GM23248 (cell line): ENCODE data around the gene GAS7. TPM values are rescaled to one million over a fixed set of nuclear protein-coding genes. Genes with fewer than 3 reads are reported as not detected.

ENCODE experiments used
- DNase-seq: peaks from one replicate; pipeline ENCODE4 v3.0.0-alpha.2; 2015
- H2AFZ ChIP-seq: fragments of 200-600 bp; sonication (generic); 2 replicates; pipeline ENCODE4 v1.6.1; 2016; ENCODE audit warnings: antibody characterized with exemption
- H3F3A ChIP-seq: fragments of 200-600 bp; sonication (generic); 2 replicates; pipeline ENCODE4 v1.6.1; 2016; ENCODE audit warnings: mild to moderate bottlenecking, antibody characterized with exemption, mixed run types; ENCODE audit not compliant: insufficient read depth
- H3K27ac ChIP-seq: fragments of 200-600 bp; sonication (generic); 2 replicates; pipeline ENCODE4 v1.5.1; 2016; ENCODE audit warnings: mild to moderate bottlenecking
- H3K27me3 ChIP-seq: fragments of 200-600 bp; sonication (generic); replicated peaks from 2 replicates; pipeline ENCODE4 v1.6.1; 2016; ENCODE audit warnings: mild to moderate bottlenecking; ENCODE audit not compliant: insufficient read depth
- H3K36me3 ChIP-seq: fragments of 200-600 bp; sonication (generic); 2 replicates; pipeline ENCODE4 v1.6.1; 2016; ENCODE audit warnings: low read depth, mild to moderate bottlenecking
- H3K4me1 ChIP-seq: fragments of 200-600 bp; sonication (generic); 2 replicates; pipeline ENCODE4 v1.6.1; 2016; ENCODE audit warnings: mild to moderate bottlenecking; ENCODE audit not compliant: insufficient read depth
- H3K4me2 ChIP-seq: fragments of 200-600 bp; sonication (generic); one replicate; pipeline ENCODE4 v1.6.1; 2016; ENCODE audit warnings: mild to moderate bottlenecking; ENCODE audit not compliant: unreplicated experiment
- H3K4me3 ChIP-seq: fragments of 200-600 bp; sonication (generic); 2 replicates; pipeline ENCODE4 v1.5.1; 2016; ENCODE audit warnings: mild to moderate bottlenecking
- H3K79me2 ChIP-seq: fragments of 200-600 bp; sonication (generic); 2 replicates; pipeline ENCODE4 v1.6.1; 2016; ENCODE audit warnings: mild to moderate bottlenecking; ENCODE audit not compliant: insufficient read depth
- H3K9ac ChIP-seq: fragments of 200-600 bp; sonication (generic); 2 replicates; pipeline ENCODE4 v1.6.1; 2016; ENCODE audit warnings: mild to moderate bottlenecking
- H3K9me2 ChIP-seq: fragments of 200-600 bp; sonication (generic); 2 replicates; pipeline ENCODE4 v1.6.1; 2016; ENCODE audit warnings: mixed run types, mild to moderate bottlenecking, moderate library complexity; ENCODE audit not compliant: insufficient read depth
- H3K9me3 ChIP-seq: fragments of 200-600 bp; sonication (generic); one replicate; pipeline ENCODE4 v1.6.1; 2017; ENCODE audit warnings: low read depth
- H4K20me1 ChIP-seq: fragments of 200-600 bp; sonication (generic); 2 replicates; pipeline ENCODE4 v1.6.0; 2016; ENCODE audit not compliant: insufficient read depth
- EZH2 ChIP-seq: fragments of 200-600 bp; sonication (generic); IDR thresholded peaks from 2 replicates; pipeline ENCODE4 v1.6.1; 2018; ENCODE audit warnings: antibody characterized with exemption, mild to moderate bottlenecking; ENCODE audit not compliant: insufficient read depth, poor library complexity, severe bottlenecking
- EZH2phosphoT487 ChIP-seq: fragments of 200-600 bp; sonication (generic); IDR thresholded peaks from 2 replicates; pipeline ENCODE4 v1.6.1; 2018; ENCODE audit warnings: antibody characterized with exemption, moderate library complexity, mild to moderate bottlenecking, low read depth; ENCODE audit not compliant: insufficient read depth
- WGBS, 2 experiments: methylation state at CpG; one replicate each; pipeline ENCODE4 v1.1.6; 2015 to 2017; ENCODE audit warnings: low lambda C conversion rate in 2 of 2, low coverage in 1 of 2; ENCODE audit errors: missing lambda C conversion rate in 2 of 2; 5-methylcytosine and 5-hydroxymethylcytosine counted together
- in situ Hi-C: fragments of 300-500 bp; cut with MboI; formaldehyde crosslinking; loops from 2 replicates; pipeline ENCODE4 v1.15.0; 2020
- polyA plus RNA-seq: library from polyadenylated mRNA; unstranded; fragments of >200 nt; fragmentation: Nextera tagmentation; extraction: Ambion mirVana; gene quantifications from 2 replicates; pipeline ENCODE4 v1.2.1, GENCODE V29; 2016
- total RNA-seq: library from RNA; depleted of rRNA; stranded (reverse); fragments of >200 nt; shearing (Covaris generic); gene quantifications from 2 replicates; pipeline ENCODE4 v1.2.3, GENCODE V29; 2014

GAS7 gene
- total and polyA plus RNA-seq, 2 experiments from 2014 or later, result 6.7 to 13.4 TPM

DNA sequence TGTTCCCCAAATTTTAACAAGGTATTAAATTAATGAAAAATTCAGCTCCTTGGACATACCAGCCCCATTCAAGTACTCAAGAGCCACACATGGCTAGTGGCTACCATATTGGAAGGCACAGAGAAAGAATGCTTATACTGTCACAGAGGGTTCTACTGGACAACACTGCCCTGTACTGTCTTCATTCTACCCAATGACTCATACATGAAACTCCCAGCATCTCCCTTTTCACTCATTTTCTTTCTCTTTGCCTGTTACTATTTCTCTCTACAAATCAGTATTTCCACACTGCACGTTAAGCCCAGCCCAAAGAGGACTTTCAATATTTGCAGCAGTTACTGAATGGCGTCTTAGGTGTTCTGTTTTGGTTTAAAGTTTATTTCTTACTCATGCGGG, 221.2 kb downstream of the GAS7 start:
- no peak overlapping the region for H3K4me2 ChIP-seq
- H3K27ac ChIP-seq, result no peak overlapping the region
- 45 to 58% methylated on average over 3 of the region's 3 CpGs for WGBS, 2 experiments

DNA sequence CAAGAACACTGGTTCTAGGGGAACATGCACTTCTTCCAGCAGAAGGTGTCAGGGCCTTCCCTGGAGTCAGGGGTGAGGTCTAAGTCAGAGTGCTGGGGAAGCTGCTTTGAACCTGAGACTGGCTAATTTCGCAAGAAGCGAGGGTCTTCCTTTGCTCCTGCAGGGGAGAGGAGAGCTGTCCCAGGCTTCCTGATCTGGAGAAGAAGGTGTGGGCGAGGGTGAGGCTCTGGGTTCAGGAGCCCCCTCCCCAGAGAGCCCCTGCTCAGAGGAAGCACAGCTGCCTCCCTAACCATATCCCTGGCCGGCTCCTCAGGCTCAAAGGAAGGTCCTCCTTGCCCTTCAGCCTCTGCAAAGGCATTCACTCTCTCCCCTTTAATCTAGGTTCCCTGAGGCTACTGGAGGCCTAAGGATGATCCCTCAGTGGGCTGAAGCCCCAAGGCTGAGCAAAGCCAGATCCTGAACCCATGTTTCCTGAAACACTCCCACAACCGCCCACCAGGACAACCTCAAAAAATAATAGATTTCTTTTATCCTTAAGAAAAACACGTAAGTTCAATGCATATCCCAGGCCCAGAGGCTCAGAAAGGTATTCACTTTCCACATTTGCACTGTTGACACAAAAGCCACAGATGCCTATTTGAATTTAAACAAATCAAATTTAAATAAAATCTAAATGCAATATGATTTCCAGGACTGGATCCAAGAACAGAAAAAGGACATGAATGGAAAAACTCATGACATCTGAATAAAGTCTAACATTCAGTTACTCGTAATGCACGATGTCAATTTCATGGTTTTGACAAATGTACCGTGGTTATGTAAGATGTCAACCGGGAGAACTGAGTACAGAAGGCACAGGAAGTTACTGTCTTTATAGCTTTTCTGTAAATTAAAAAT, 221.9 kb downstream of the GAS7 start:
- peaks cover 23% of the 10 kb centered on the region for H3K4me1 ChIP-seq
- H3F3A ChIP-seq, result peaks cover 6% of the 10 kb centered on the region; the same call in 1 of the 2 replicates
- H3K36me3 ChIP-seq, result no peaks in the 10 kb centered on the region
- TF ChIP-seq EZH2, result no peak
- TF ChIP-seq EZH2phosphoT487, result no peak
- no peaks in the 10 kb centered on the region for H3K9me3 ChIP-seq
- H3K9me2 ChIP-seq, result no peaks in the 10 kb centered on the region
- no peak for DNase-seq
- WGBS, 2 experiments, result 88 to 92% methylated on average over 10 of the region's 10 CpGs
- no peak overlapping the region for H3K27ac ChIP-seq
- H3K9ac ChIP-seq, result no peak overlapping the region
- no peaks in the 10 kb centered on the region for H4K20me1 ChIP-seq
- in situ Hi-C loops, result no loop called here
- no peak overlapping the region for H3K4me2 ChIP-seq
- no peaks in the 10 kb centered on the region for H3K79me2 ChIP-seq
- H2AFZ ChIP-seq, result no peak overlapping the region
- H3K27me3 ChIP-seq, result no peaks in the 10 kb centered on the region
- H3K4me3 ChIP-seq, result no peak overlapping the region

More for the DNA sequence above, 221.2 kb downstream of the GAS7 start:
- Histone ChIP-seq H3K79me2 (no peaks in the 10 kb centered on the region), H3F3A (peaks cover 6% of the 10 kb centered on the region; the same call in 1 of the 2 replicates), H3K4me1 (peaks cover 19% of the 10 kb centered on the region), H3K9me3 (no peaks in the 10 kb centered on the region), H3K27me3 (no peaks in the 10 kb centered on the region), H3K4me3 (no peak overlapping the region), H4K20me1 (no peaks in the 10 kb centered on the region), H3K9me2 (no peaks in the 10 kb centered on the region), H3K9ac (no peak overlapping the region), H2AFZ (no peak overlapping the region), H3K36me3 (no peaks in the 10 kb centered on the region)
- in situ Hi-C loops, result no loop called here
- DNase-seq, result peak; percentile 43
- TF ChIP-seq EZH2 (no peak), EZH2phosphoT487 (no peak)

DNA sequence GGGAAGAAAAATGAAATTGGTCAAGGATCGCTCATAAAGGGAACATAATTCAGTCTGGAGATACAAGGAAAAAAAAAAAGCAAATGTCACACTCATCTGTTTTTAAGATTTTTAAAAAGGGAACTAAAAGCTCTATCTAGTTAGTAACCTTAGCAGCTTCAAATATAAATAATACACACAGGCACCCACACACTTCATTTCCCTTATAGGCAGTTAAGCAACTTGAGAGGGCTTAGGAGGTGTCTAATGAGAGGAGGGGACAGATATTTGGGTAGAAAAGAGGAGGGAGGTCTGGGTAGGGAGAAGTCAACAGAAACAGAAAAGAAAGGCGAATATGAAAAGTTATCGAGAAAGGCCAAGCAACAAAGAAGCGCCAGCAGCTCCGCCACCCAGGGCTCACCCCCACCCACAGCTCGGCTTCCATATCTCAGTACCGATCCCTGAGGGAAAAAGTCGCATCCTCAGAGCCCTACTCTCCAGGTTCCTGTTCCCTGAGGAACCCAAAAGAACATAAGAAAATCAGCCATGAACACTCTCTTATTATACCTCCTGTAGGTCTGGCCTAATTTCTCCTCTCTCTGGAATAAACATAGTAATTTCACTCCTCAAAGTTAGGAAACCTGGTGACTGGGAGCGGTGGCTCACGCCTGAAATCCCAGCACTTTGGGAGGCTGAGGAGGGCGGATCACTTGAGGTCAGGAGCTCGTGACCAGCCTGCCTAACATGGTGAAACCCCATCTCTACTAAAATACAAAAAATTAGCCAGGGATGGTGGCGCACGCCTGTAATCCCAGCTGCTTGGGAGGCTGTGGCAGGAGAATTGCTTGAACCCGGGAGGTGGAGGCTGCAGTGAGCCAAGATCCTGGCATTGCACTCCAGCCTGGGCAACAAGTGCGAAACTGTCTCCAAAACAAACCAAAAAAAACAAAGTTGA, 223.7 kb downstream of the GAS7 start:
- WGBS, 2 experiments, result 87 to 91% methylated on average over 15 to 16 of the region's 16 CpGs
- Histone ChIP-seq H3F3A (peaks cover 6% of the 10 kb centered on the region; the same call in 1 of the 2 replicates), H4K20me1 (no peaks in the 10 kb centered on the region), H3K9me2 (no peaks in the 10 kb centered on the region), H3K79me2 (no peaks in the 10 kb centered on the region), H3K9ac (peak overlapping the region; percentile 41; the same call in 1 of the 2 replicates), H3K9me3 (no peaks in the 10 kb centered on the region), H3K4me2 (peak overlapping the region; percentile 28), H3K4me1 (peaks cover 23% of the 10 kb centered on the region), H2AFZ (peak overlapping the region; percentile 66), H3K36me3 (no peaks in the 10 kb centered on the region), H3K27ac (no peak overlapping the region), H3K27me3 (no peaks in the 10 kb centered on the region), H3K4me3 (no peak overlapping the region)
- in situ Hi-C loops, result no loop called here
- no peak for TF ChIP-seq EZH2
- no peak for DNase-seq

DNA sequence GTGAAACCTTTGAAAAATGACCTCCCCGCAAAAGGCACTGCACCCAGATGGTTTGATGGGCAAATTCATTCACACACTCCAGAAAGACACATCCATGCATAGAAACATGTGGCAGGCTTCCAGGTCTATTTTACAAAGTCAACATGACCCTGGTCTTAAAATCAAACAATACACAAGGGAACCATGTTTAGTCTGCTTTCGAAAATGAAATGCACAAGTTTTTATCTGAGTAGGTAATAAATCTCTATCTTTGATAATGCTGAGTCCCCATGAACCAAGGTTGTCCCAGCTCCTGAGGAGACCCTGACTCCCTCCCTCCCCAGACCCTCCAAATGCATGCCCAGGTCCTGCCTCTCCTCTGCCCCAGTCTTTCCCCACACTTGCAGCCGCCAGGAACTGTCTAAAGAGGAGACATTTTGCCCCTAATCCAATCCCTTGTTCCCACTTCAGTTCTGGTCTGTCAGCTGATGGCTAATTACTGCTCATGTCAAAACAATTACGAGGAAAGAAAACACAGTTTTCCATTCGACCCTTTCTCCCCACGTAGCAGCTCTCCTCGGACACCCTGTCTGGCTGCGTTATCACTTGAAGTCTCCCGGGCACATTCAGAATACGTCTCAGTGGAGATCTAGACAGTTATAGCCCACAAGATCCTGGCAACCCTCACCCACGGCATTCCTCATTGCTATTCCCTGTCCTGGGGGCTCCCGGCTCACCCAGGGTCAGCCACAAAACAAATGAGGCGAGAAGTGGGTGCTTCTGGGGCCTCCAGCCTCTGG, 224.5 kb downstream of the GAS7 start:
- 40 to 41% methylated on average over 13 of the region's 13 CpGs for WGBS, 2 experiments
- in situ Hi-C loops, result no loop called here
- peak overlapping the region; percentile 28 for H3K4me2 ChIP-seq

More for the DNA sequence above, 224.5 kb downstream of the GAS7 start:
- Histone ChIP-seq H2AFZ (peak overlapping the region; percentile 66), H3K9me2 (no peaks in the 10 kb centered on the region), H3K36me3 (no peaks in the 10 kb centered on the region), H3K4me1 (peaks cover 29% of the 10 kb centered on the region), H4K20me1 (no peaks in the 10 kb centered on the region), H3K4me3 (no peak overlapping the region), H3F3A (peaks cover 6% of the 10 kb centered on the region; the same call in 1 of the 2 replicates), H3K9me3 (no peaks in the 10 kb centered on the region), H3K27ac (no peak overlapping the region), H3K79me2 (no peaks in the 10 kb centered on the region), H3K27me3 (no peaks in the 10 kb centered on the region), H3K9ac (peak overlapping the region; percentile 41; the same call in 1 of the 2 replicates)
- TF ChIP-seq EZH2, result no peak
- no peak for TF ChIP-seq EZH2phosphoT487
- DNase-seq, result no peak
